ENCODE results near the gene KDM5A. TPM values are rescaled to one million over a fixed set of nuclear protein-coding genes. Genes with fewer than 3 reads are reported as not detected.

KDM5A gene
- total RNA-seq, 4 donors from 2014 or later, result 55.6 to 80.6 (median 57.2) TPM

GRCh38 chr12:232731-233614, 156.1 kb downstream of the KDM5A start:
- TF ChIP-seq CTCF (IDR thresholded peaks at IDR 0.05; ENCODE audit: low read depth), result no peak

- TF ChIP-seq CTCF (IDR thresholded peaks at IDR 0.05; ENCODE audit: low read depth), result no peak
Observed at GRCh38 chr12:230925-231671, 158.0 kb downstream of the KDM5A start.

Other genes starting within 250 kb of the KDM5A start
- 1 to 10 TPM in 2 of 4 donors, under 1 TPM in 2; 0.33 to 4.4 (median 1.5) TPM for gene SLC6A12, start 175.2 kb downstream of the KDM5A start, total RNA-seq
- under 1 TPM in 1 of 4 donors, not detected in 3; 0.88 TPM for gene SLC6A13, start 126.5 kb downstream of the KDM5A start, total RNA-seq
- 10 to 100 TPM in 2 of 4 donors, 1 to 10 TPM in 2; 7.7 to 12.2 (median 10.2) TPM for gene CCDC77, start 12.3 kb upstream of the KDM5A start, total RNA-seq
- gene B4GALNT3, start 70.6 kb upstream of the KDM5A start, total RNA-seq, result under 1 TPM in 3 of 4 donors, not detected in 1; 0.16 to 0.22 (median 0.17) TPM